Measurements from ENCODE around the gene LIN9.

The LIN9 gene, protein sequence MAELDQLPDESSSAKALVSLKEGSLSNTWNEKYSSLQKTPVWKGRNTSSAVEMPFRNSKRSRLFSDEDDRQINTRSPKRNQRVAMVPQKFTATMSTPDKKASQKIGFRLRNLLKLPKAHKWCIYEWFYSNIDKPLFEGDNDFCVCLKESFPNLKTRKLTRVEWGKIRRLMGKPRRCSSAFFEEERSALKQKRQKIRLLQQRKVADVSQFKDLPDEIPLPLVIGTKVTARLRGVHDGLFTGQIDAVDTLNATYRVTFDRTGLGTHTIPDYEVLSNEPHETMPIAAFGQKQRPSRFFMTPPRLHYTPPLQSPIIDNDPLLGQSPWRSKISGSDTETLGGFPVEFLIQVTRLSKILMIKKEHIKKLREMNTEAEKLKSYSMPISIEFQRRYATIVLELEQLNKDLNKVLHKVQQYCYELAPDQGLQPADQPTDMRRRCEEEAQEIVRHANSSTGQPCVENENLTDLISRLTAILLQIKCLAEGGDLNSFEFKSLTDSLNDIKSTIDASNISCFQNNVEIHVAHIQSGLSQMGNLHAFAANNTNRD

DNA sequence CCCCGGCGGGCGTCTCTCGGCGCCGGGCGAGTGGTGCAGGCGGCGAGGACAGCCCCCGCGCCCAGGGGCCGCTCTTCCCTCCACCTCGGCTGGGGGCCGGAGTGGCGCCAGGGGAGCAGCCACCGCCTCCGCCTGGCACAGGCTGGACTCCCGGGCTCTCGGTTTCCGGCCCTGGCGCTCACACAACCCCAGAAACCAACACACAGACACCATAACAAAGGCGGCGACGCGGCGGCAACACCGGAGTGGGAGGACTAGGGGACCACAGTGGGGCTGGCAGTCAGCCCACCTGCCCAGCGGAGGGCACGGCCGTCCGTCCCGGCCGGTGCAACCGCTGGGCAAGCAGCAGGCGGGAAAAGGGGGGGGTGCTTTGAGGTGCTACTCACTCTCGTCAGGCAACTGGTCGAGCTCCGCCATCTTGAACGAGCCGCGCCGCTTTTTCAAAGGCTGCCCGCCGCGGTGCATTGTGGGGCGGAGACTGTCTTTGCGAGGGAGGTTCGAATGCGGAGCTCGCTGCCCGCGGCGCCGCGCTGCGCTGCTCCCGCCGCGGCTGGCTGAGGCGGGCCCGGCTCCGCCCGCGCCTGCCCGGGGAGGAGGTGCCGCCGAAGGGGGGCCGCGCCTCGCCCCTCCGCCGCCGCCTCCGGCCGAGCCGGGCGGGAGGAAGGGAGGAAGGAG is at the start of gene LIN9:
TSS of gene LIN9 (minus strand) at position 442 of the 675 bp plus-strand sequence. CDS start at position 417, 25 bp downstream.
- Histone ChIP-seq H3K36me3 (no peaks in the 10 kb centered on the region), H3K4me3 (ENCODE audit: low read depth, low read length) (peak within 1 kb of the TSS; percentile 88), H3K9me3 (ENCODE audit: severe bottlenecking) (no peaks in the 10 kb centered on the region), H3K27me3 (ENCODE audit: insufficient read depth, low read depth, severe bottlenecking) (peaks cover 10% of the 10 kb centered on the region), H3K27ac (peak within 1 kb of the TSS; percentile 78)
- peak; percentile 84 for DNase-seq
- TF ChIP-seq, protein P1, sequence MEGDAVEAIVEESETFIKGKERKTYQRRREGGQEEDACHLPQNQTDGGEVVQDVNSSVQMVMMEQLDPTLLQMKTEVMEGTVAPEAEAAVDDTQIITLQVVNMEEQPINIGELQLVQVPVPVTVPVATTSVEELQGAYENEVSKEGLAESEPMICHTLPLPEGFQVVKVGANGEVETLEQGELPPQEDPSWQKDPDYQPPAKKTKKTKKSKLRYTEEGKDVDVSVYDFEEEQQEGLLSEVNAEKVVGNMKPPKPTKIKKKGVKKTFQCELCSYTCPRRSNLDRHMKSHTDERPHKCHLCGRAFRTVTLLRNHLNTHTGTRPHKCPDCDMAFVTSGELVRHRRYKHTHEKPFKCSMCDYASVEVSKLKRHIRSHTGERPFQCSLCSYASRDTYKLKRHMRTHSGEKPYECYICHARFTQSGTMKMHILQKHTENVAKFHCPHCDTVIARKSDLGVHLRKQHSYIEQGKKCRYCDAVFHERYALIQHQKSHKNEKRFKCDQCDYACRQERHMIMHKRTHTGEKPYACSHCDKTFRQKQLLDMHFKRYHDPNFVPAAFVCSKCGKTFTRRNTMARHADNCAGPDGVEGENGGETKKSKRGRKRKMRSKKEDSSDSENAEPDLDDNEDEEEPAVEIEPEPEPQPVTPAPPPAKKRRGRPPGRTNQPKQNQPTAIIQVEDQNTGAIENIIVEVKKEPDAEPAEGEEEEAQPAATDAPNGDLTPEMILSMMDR (IDR thresholded peaks at IDR 0.05; ENCODE audit: low read depth, low read length): no peak

DNA sequence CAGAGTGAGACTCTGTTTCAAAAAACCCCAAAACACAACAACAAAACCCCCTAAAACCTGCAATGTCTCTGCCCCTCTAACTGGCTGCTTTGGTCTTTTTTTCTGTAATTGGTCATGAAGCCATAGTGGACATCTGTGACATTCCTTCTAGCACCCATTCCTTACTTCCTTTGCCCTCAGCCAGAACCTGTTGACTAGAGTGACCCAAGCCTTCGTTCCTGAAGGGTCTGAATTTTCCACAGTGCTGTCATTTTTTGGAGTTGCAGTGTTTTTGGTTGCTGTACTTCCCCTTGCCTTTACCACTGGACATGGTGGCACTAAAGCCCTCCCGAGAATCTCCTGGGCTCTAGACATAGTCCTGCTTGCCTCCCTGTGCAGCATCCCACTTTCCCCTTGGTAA is 48.5 kb upstream of the LIN9 start:
- Histone ChIP-seq H3K4me3 (ENCODE audit: low read depth, low read length) (no peak overlapping the region), H3K27me3 (ENCODE audit: insufficient read depth, low read depth, severe bottlenecking) (no peaks in the 10 kb centered on the region), H3K36me3 (no peaks in the 10 kb centered on the region), H3K27ac (no peak overlapping the region), H3K9me3 (ENCODE audit: severe bottlenecking) (no peaks in the 10 kb centered on the region)
- no peak for DNase-seq
- TF ChIP-seq, protein P1 (IDR thresholded peaks at IDR 0.05; ENCODE audit: low read depth, low read length): no peak

- Histone ChIP-seq H3K4me3 (ENCODE audit: low read depth, low read length) (no peak overlapping the region), H3K27me3 (ENCODE audit: insufficient read depth, low read depth, severe bottlenecking) (no peaks in the 10 kb centered on the region), H3K36me3 (no peaks in the 10 kb centered on the region), H3K27ac (peak overlapping the region; percentile 52; the same call in 1 of the 2 replicates), H3K9me3 (ENCODE audit: severe bottlenecking) (no peaks in the 10 kb centered on the region)
- TF ChIP-seq, protein P1 (IDR thresholded peaks at IDR 0.05; ENCODE audit: low read depth, low read length): no peak
- DNase-seq: peak; percentile 60
Observed at GRCh38 chr1:226355669-226356551, 46.9 kb upstream of the LIN9 start.

DNA sequence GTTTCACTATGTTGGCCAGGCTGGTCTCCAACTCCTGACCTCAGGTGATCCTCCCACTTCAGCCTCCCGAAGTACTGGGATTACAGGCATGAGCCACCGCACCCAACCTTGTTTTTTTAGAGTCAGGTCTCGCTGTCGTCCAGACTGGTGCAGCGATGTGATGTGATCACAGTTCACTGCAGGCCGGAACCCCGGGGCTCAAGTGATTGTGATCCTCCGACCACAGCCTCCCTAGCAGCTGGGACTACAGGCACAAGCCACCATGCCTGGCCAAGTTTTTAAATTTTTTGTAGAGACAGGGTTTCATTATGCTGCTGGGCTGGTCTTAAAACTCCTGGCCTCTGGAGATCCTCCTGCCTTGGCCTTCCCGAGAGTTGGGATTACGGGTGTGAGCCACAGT is 46.1 kb upstream of the LIN9 start:
- Histone ChIP-seq H3K27ac (no peak overlapping the region), H3K36me3 (no peaks in the 10 kb centered on the region), H3K9me3 (ENCODE audit: severe bottlenecking) (no peaks in the 10 kb centered on the region), H3K27me3 (ENCODE audit: insufficient read depth, low read depth, severe bottlenecking) (no peaks in the 10 kb centered on the region), H3K4me3 (ENCODE audit: low read depth, low read length) (no peak overlapping the region)
- TF ChIP-seq, protein P1 (IDR thresholded peaks at IDR 0.05; ENCODE audit: low read depth, low read length): no peak
- no peak for DNase-seq

- Histone ChIP-seq H3K27me3 (ENCODE audit: insufficient read depth, low read depth, severe bottlenecking) (no peaks in the 10 kb centered on the region), H3K27ac (no peak overlapping the region), H3K4me3 (ENCODE audit: low read depth, low read length) (no peak overlapping the region), H3K9me3 (ENCODE audit: severe bottlenecking) (no peaks in the 10 kb centered on the region), H3K36me3 (no peaks in the 10 kb centered on the region)
- TF ChIP-seq, protein P1 (IDR thresholded peaks at IDR 0.05; ENCODE audit: low read depth, low read length): no peak
- no peak for DNase-seq
Observed at GRCh38 chr1:226353698-226354525, 44.9 kb upstream of the LIN9 start.
